K562 (cell line): ENCODE data around the gene FAM241B. TPM values are rescaled to one million over a fixed set of nuclear protein-coding genes. Genes with fewer than 3 reads are reported as not detected.

ENCODE experiments used
- ARID3A ChIP-seq: IDR thresholded peaks from 2 replicates; pipeline ENCODE4 v1.6.1; 2012; ENCODE audit warnings: low read depth, low read length, improper control_type of control experiment, borderline replicate concordance
- CC2D1A ChIP-seq: fragments of 450-650 bp; IDR thresholded peaks from 2 replicates; pipeline ENCODE4 v1.6.1; 2017; ENCODE audit warnings: mild to moderate bottlenecking
- EWSR1 ChIP-seq: fragments of 450-650 bp; IDR thresholded peaks from 2 replicates; pipeline ENCODE4 v1.6.1; 2018; ENCODE audit warnings: borderline replicate concordance, mild to moderate bottlenecking, low read depth, moderate library complexity; ENCODE audit not compliant: partially characterized antibody
- FOXJ3 ChIP-seq: sonication (generic); formaldehyde crosslinking; IDR thresholded peaks from 2 replicates; pipeline ENCODE4 v1.4.0; 2020; ENCODE audit warnings: mild to moderate bottlenecking, missing genetic modification reagents
- JUND ChIP-seq, 2 experiments: IDR thresholded peaks; 2 replicates in 1 of 2; 3 replicates in 1 of 2; pipeline ENCODE4 v1.6.1; 2011; ENCODE audit warnings: borderline replicate concordance in 2 of 2, low read depth in 2 of 2, low read length in 2 of 2, improper control_type of control experiment in 1 of 2, missing biosample characterization in 1 of 2, missing genetic modification characterization in 1 of 2, missing genetic modification reagents in 1 of 2
- MBD2 ChIP-seq: sonication (generic); IDR thresholded peaks from 2 replicates; pipeline ENCODE4 v1.6.1; 2016; ENCODE audit warnings: low read depth, borderline replicate concordance
- REST ChIP-seq, 2 experiments: fragments of 450-650 bp; formaldehyde crosslinking in 1 of 2; IDR thresholded peaks; 2 replicates each; pipeline versions ENCODE4 v1.4.0 to v1.6.1; 2014 to 2020; ENCODE audit warnings: mild to moderate bottlenecking in 2 of 2, borderline replicate concordance in 1 of 2, low read depth in 1 of 2
- SMARCA4 ChIP-seq: fragments of 450-650 bp; IDR thresholded peaks from 2 replicates; pipeline ENCODE4 v1.6.1; 2016
- SMARCE1 ChIP-seq: fragments of 450-650 bp; IDR thresholded peaks from 2 replicates; pipeline ENCODE4 v1.7.1; 2016; ENCODE audit warnings: mild to moderate bottlenecking
- TARDBP ChIP-seq: fragments of 450-650 bp; IDR thresholded peaks from 2 replicates; pipeline ENCODE4 v1.6.1; 2016
- ZNF354B ChIP-seq: fragments of 250-450 bp; sonication (Bioruptor Pico); IDR thresholded peaks from 2 replicates; pipeline ENCODE4 v1.4.0; 2020
- polyA plus RNA-seq, 8 experiments: library from polyadenylated mRNA; depleted of rRNA in 4 of 8; stranded (reverse) in 5 of 8; unstranded in 3 of 8; fragments of >200 nt; fragmentation: Nextera tagmentation in 2 of 8; fragmentation: Illumina TruSeq in 1 of 8; extraction: Ambion mirVana in 2 of 8; extraction: Trizol in 1 of 8; gene quantifications; 2 replicates each; pipeline versions ENCODE4 v1.2.1 to v1.2.3, GENCODE V29; 2011 to 2014; ENCODE audit warnings: inconsistent platforms in 1 of 8, missing spikeins in 1 of 8
- total RNA-seq, 7 experiments: library from RNA; depleted of rRNA in 6 of 7; stranded (reverse); fragments of >200 nt in 6 of 7; fragmentation: Illumina TruSeq in 2 of 7; extraction: Trizol in 2 of 7; gene quantifications; 2 replicates each; pipeline versions ENCODE4 v1.2.1 to v1.2.3, GENCODE V29; 2011 to 2021; ENCODE audit warnings: low replicate concordance in 1 of 7

FAM241B gene
- total and polyA plus RNA-seq, 9 of the 15 experiments (the other 6 are each of a cell fraction or from before 2014, with no cell fraction given), result 1.9 to 11.1 (median 3.0) TPM

GRCh38 chr10:69639291-69640195 lies 9.5 kb downstream of the FAM241B start (continued):
- TF ChIP-seq CC2D1A (peak; percentile 69; the same call in 1 of the 2 replicates), TARDBP (no peak), JUND (IDR thresholded peaks at IDR 0.05; ENCODE audit: borderline replicate concordance, low read depth, low read length) (0 out of 2 replicates have a peak, but pooled peaks have one; percentile 21), JUND (tag; IDR thresholded peaks at IDR 0.05; ENCODE audit: borderline replicate concordance, low read depth, low read length) (no peak), ARID3A (no peak), SMARCE1 (no peak), MBD2 (no peak), EWSR1 (no peak), REST (IDR thresholded peaks at IDR 0.05; ENCODE audit: borderline replicate concordance) (peak; percentile 87), REST (CRISPR knock-in tag; IDR thresholded peaks at IDR 0.05; ENCODE audit: low read depth) (no peak), SMARCA4 (no peak), FOXJ3 (CRISPR knock-in tag) (no peak), ZNF354B (no peak)
